Fibroblast of the aortic adventitia (primary cell): Measurements from ENCODE around the gene TNFRSF19. TPM values are rescaled to one million over a fixed set of nuclear protein-coding genes. Genes with fewer than 3 reads are reported as not detected.
"Not testable (repeated sequence)": the region's sequence is repeated elsewhere in the genome, so short reads cannot be mapped to it uniquely, and the experiment has no call there.

Source experiments
- DNase-seq: peaks from one replicate; pipeline ENCODE4 v3.0.0-alpha.2; 2010; ENCODE audit warnings: low read depth
- H3K4me3 ChIP-seq: 2 replicates; pipeline ENCODE4 v1.5.1; 2011; ENCODE audit warnings: low read depth, mild to moderate bottlenecking, control low read depth, low read length, moderate library complexity
- total RNA-seq: library from RNA; depleted of rRNA; stranded (reverse); fragments of >200 nt; gene quantifications from 2 replicates; pipeline ENCODE4 v1.2.3, GENCODE V29; 2012; ENCODE audit warnings: low replicate concordance
- TF ChIP-seq, protein P1 (sequence below): IDR thresholded peaks from 2 replicates; pipeline ENCODE4 v1.5.1; 2011; ENCODE audit warnings: mild to moderate bottlenecking, low read length, control low read depth, inconsistent platforms; ENCODE audit not compliant: insufficient read depth

The TNFRSF19 gene
- total RNA-seq, 1 donor = 7.3 TPM

DNA sequence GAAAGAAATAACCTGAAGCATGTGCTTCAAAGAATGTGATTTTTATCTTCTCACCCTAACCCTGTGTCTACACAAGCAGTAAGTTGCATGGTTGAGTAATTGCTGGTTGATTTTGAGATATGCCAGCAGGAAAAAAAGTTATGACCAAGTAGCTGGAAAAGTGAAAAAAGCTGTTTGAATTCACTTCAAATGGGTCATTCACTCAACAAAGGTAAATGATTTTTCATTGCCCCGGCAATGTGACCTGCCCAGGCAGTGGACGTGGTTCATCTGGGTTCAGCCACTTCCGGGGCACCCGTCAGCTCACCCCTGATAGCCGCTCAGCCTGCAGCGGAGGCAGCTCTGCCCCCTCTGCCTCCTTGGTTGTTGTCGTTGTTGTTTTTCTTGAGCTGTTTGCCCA, 18.5 kb downstream of the TNFRSF19 start:
- TF ChIP-seq, protein P1, sequence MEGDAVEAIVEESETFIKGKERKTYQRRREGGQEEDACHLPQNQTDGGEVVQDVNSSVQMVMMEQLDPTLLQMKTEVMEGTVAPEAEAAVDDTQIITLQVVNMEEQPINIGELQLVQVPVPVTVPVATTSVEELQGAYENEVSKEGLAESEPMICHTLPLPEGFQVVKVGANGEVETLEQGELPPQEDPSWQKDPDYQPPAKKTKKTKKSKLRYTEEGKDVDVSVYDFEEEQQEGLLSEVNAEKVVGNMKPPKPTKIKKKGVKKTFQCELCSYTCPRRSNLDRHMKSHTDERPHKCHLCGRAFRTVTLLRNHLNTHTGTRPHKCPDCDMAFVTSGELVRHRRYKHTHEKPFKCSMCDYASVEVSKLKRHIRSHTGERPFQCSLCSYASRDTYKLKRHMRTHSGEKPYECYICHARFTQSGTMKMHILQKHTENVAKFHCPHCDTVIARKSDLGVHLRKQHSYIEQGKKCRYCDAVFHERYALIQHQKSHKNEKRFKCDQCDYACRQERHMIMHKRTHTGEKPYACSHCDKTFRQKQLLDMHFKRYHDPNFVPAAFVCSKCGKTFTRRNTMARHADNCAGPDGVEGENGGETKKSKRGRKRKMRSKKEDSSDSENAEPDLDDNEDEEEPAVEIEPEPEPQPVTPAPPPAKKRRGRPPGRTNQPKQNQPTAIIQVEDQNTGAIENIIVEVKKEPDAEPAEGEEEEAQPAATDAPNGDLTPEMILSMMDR = no peak

DNA sequence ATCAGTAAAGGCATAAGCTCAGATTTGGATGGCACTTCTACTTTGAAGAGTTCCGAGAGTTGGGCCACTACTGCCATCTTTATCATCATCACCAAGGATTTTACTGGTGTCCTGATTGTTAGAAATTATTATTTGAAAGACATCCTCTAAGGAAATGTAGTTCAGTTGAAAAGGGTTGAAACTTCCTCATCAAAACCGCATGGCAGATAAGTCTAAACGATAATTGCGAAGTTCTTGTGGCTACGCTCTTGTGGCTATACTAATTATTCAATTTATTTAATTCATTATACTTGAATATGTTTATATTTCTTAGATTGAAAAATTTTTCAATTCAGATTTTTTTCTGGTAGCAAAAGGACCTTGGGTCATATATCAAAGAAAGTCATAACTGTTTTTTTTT, 22.4 kb downstream of the TNFRSF19 start:
- no peak overlapping the region for H3K4me3 ChIP-seq
- TF ChIP-seq, protein P1 = no peak

More for the DNA sequence above, 18.5 kb downstream of the TNFRSF19 start:
- no peak overlapping the region for H3K4me3 ChIP-seq
- no peak for DNase-seq

DNA sequence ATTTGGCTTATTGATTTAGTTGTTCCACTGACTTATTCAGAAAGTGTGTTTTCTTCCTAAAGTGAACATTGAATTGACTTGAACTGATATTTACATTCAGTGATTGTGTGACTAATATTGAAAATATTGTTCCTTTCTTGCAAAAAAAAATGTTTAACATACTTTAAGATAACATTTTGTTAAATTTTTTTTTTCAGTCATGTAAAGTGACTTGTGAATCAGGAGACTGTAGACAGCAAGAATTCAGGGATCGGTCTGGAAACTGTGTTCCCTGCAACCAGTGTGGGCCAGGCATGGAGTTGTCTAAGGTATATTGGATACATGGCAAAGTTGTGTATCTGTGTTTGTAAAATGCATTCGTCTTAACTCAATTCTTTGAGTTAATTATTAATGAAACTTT, 22.9 kb downstream of the TNFRSF19 start:
- no peak for DNase-seq

More for the DNA sequence above, 22.4 kb downstream of the TNFRSF19 start:
- no peak for DNase-seq

DNA sequence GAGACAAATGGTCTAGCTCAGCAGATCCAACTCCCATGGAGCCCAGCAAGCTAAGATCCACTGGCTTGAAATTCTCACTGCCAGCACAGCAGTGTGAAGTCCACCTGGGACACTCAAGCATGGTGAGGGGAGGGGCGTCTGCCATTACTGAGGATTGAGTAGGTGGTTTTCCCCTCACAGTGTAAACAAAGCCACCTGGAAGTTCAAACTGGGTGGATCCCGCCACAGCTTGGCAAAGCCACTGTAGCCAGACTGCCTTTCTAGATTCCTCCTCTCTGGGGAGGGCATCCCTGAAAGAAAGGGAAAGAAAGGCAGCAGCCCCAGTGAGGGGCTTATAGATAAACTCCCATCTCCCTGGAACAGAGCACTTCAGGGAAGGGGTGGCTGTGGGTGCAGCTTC, 24.1 kb downstream of the TNFRSF19 start:
- H3K4me3 ChIP-seq = not testable (repeated sequence)

More for the DNA sequence above, 22.9 kb downstream of the TNFRSF19 start:
- TF ChIP-seq, protein P1 = no peak
- H3K4me3 ChIP-seq = no peak overlapping the region

DNA sequence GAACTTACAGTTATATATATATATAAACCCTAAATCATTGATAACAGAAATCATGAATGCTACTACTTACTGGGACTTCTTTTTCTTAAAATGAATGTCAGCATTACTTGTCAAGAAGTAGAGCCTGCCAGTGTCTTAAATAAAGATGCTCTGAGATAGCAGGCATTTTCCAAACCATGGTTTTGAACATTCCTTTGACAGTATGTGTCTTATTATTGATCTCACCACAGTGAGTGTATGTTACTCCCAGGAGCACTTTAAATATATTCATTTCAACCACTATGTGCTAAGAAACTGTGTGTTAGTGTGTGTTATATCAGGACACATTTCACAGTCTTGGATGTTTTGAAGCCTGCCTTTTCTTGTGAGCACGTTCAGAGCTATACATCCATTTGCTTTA, 28.2 kb downstream of the TNFRSF19 start:
- DNase-seq = no peak
- H3K4me3 ChIP-seq = no peak overlapping the region
- TF ChIP-seq, protein P1 = no peak

More for the DNA sequence above, 24.1 kb downstream of the TNFRSF19 start:
- DNase-seq = not testable (repeated sequence)

DNA sequence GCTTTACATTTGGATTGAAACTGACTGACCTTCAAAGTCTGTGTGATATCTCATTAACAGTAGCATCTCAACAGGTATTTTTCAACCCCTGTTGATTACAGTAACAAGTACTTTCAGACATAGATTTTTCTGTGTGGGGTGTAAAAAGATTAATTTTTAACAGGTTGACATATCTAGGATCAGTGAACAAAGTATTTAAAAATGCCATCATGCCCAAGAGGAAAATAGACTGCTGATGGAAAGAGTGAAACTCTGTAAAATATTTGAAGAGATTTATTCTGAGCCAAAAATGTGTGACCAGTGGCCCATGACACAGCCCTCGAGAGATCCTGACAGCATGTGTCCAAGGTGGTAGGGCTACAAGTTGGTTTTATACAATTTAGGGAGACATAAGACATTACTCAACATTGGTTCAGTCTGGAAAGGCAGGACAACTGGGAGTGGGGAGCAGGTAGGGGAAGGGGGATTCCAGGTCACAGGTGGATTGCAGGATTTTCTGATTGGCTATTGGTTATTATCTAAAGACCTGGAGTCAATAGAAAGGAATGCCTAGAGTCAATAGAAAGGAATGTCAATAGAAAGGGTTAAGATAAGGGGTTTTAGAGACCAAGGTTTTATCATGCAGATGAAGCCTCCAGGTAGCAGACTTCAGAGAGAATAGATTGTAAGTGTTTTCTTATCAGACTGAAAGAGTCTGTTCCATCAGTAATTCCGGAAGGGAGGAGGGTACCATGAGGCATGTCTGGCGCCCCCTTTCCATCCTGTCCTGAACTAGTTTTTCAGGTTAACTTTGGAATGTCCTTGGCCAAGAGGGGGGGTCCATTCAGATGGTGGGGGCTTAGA, 29.1 kb downstream of the TNFRSF19 start:
- no peak overlapping the region for H3K4me3 ChIP-seq
- DNase-seq = no peak

DNA sequence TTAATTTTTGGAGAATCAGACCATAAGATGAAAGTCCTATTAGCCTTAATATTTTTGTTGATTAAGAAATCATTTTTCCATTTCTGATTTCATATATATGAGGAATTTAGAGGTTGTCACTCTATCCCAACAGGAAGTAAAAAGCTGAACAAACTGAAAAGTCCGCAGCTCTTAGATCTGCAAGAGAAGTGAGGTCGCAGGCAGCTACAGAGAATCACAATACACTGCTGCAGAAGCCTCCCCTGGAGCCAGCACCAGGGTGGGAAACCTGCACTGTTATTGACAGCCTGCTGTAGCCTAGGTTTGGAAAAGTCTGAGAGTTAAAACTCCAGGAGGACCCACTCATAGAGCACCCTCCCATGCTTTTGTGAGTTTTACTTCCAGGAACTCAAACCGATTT, 29.9 kb downstream of the TNFRSF19 start:
- DNase-seq = no peak
- TF ChIP-seq, protein P1 = no peak
- no peak overlapping the region for H3K4me3 ChIP-seq

More for the DNA sequence above, 29.1 kb downstream of the TNFRSF19 start:
- TF ChIP-seq, protein P1 = no peak
